DOHH2 (cell line): ENCODE results near the gene CPNE1.

ENCODE experiments used
- H3F3A ChIP-seq: fragments of 200-600 bp; sonication (generic), shearing (Covaris generic); 2 replicates; pipeline ENCODE4 v1.6.0; 2016; ENCODE audit warnings: antibody characterized with exemption, mild to moderate bottlenecking; ENCODE audit not compliant: control insufficient read depth, insufficient read depth
- H3K27ac ChIP-seq: fragments of 200-600 bp; sonication (generic); 2 replicates; pipeline ENCODE4 v1.5.1; 2014; ENCODE audit warnings: low read depth, mild to moderate bottlenecking, low read length, moderate library complexity
- H3K27me3 ChIP-seq: fragments of 200-600 bp; sonication (generic); 2 replicates; pipeline ENCODE4 v1.6.1; 2014; ENCODE audit warnings: mild to moderate bottlenecking, low read length, mixed read lengths; ENCODE audit not compliant: control insufficient read depth
- H3K36me3 ChIP-seq: fragments of 200-600 bp; sonication (generic); 2 replicates; pipeline ENCODE4 v1.6.1; 2014; ENCODE audit warnings: mild to moderate bottlenecking, low read length, moderate library complexity, mixed read lengths; ENCODE audit not compliant: control insufficient read depth
- H3K4me1 ChIP-seq: fragments of 200-600 bp; sonication (generic); 2 replicates; pipeline ENCODE4 v1.6.1; 2014; ENCODE audit warnings: mild to moderate bottlenecking, low read length, mixed read lengths; ENCODE audit not compliant: control insufficient read depth
- H3K4me2 ChIP-seq: fragments of 200-600 bp; sonication (generic); 2 replicates; pipeline ENCODE4 v1.6.0; 2014; ENCODE audit warnings: mild to moderate bottlenecking, low read length, moderate library complexity
- H3K4me3 ChIP-seq: fragments of 200-600 bp; sonication (generic); 2 replicates; pipeline ENCODE4 v1.5.1; 2014; ENCODE audit warnings: mild to moderate bottlenecking, low read length, mixed read lengths
- H3K79me2 ChIP-seq: fragments of 200-600 bp; sonication (generic); 2 replicates; pipeline ENCODE4 v1.6.1; 2014; ENCODE audit warnings: mild to moderate bottlenecking, low read length, mixed read lengths; ENCODE audit not compliant: control insufficient read depth
- H3K9me2 ChIP-seq: fragments of 200-600 bp; sonication (generic); replicated peaks from 2 replicates; pipeline ENCODE4 v1.6.1; 2014; ENCODE audit warnings: mild to moderate bottlenecking, low read length, mixed read lengths; ENCODE audit not compliant: control insufficient read depth
- H3K9me3 ChIP-seq: fragments of 200-600 bp; sonication (generic); 2 replicates; pipeline ENCODE4 v1.6.1; 2014; ENCODE audit warnings: antibody characterized with exemption, low read length, mixed read lengths; ENCODE audit not compliant: control insufficient read depth, insufficient read depth
- H4K20me1 ChIP-seq: fragments of 200-600 bp; sonication (generic); 2 replicates; pipeline ENCODE4 v1.6.0; 2014; ENCODE audit warnings: low read depth, mild to moderate bottlenecking, antibody characterized with exemption, low read length, moderate library complexity; ENCODE audit not compliant: control insufficient read depth, insufficient read depth
- CTCF ChIP-seq: fragments of 200-600 bp; sonication (generic); IDR thresholded peaks from one replicate; pipeline ENCODE4 v1.5.1; 2014; ENCODE audit warnings: antibody characterized with exemption, mild to moderate bottlenecking, low read depth, low read length; ENCODE audit not compliant: poor library complexity, severe bottlenecking
- EZH2phosphoT487 ChIP-seq: fragments of 200-600 bp; sonication (generic); IDR thresholded peaks from 2 replicates; pipeline ENCODE4 v1.6.1; 2017; ENCODE audit warnings: borderline replicate concordance, mild to moderate bottlenecking, antibody characterized with exemption, low read length, moderate library complexity, mixed read lengths

The CPNE1 gene

DNA sequence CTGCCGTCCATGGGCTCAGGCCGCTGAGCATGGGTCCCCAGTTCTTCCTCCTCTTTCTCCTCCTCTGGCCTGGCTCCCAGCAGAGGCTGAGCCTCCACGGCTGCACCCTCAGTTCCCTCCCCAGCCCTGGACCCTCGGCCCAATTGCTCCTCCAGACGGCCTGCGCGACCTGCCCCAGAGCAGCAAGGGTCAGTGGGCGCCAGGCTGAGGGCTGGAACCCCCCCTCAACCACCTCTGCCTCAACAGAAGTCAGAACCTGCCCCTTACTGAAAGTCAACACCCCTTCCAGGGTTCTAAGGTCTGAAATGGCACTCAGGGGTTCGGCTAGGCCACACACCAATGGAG, 65.0 kb downstream of the CPNE1 start:
- Histone ChIP-seq H4K20me1 (no peaks in the 10 kb centered on the region), H3K27me3 (peaks cover 34% of the 10 kb centered on the region), H3K9me3 (no peaks in the 10 kb centered on the region), H3F3A (no peaks in the 10 kb centered on the region), H3K4me2 (no peak overlapping the region), H3K4me1 (peaks cover 9% of the 10 kb centered on the region), H3K9me2 (no peaks in the 10 kb centered on the region), H3K27ac (no peak overlapping the region), H3K79me2 (no peaks in the 10 kb centered on the region), H3K4me3 (no peak overlapping the region), H3K36me3 (no peaks in the 10 kb centered on the region)
- no peak for TF ChIP-seq EZH2phosphoT487
- TF ChIP-seq CTCF: no peak

DNA sequence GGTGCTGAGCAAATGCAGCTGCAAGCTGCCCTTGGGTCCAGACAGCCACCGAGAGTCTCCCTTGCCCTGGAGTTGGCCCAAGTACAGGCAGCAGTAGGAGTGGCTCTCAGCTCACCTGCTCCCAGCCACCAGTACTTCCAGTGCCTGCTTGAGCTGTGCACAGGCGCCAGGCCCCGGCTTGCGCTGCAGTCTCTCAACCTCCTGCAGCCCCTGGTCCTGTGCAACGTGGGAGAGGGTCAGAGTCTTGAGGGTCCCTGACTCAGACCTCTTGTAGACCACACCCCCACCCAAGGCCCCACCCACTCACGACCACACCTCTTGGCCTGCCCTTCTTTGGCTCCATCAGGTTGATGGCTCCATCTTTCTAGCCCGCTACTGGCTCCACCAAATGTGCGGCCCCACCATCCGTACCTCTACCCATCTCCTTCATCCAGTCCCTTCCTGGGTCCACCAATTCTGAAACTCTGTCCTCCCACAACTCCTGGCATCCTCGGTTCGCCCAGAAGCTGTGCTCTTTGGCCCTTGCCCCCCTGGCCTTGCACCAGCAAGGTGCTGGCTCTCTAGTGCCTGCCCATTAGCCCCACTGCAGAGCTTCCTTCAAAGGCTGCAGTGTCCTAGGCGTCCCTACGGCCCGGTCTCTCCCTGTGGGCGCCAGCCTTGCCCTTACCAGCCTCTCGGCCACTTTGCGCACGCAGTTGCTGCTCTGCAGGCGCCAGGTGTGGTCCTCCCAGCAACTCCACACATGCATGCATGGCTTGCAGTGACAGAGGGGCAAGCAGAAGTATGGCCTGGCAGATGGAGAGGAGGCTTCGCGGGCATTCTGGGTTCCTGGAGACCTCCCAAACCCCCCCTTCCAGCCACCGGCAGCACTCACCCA, 65.6 kb downstream of the CPNE1 start:
- Histone ChIP-seq H3F3A (no peaks in the 10 kb centered on the region), H4K20me1 (no peaks in the 10 kb centered on the region), H3K4me3 (no peak overlapping the region), H3K27ac (no peak overlapping the region), H3K4me1 (peaks cover 9% of the 10 kb centered on the region), H3K4me2 (no peak overlapping the region), H3K36me3 (no peaks in the 10 kb centered on the region), H3K9me2 (no peaks in the 10 kb centered on the region), H3K27me3 (peaks cover 34% of the 10 kb centered on the region), H3K79me2 (no peaks in the 10 kb centered on the region), H3K9me3 (no peaks in the 10 kb centered on the region)
- TF ChIP-seq EZH2phosphoT487 (no peak), CTCF (no peak)

GRCh38 chr20:35598476-35598875, 66.2 kb downstream of the CPNE1 start:
- Histone ChIP-seq H3K9me3 (no peaks in the 10 kb centered on the region), H4K20me1 (no peaks in the 10 kb centered on the region), H3K9me2 (no peaks in the 10 kb centered on the region), H3K36me3 (no peaks in the 10 kb centered on the region), H3F3A (no peaks in the 10 kb centered on the region), H3K4me1 (peaks cover 9% of the 10 kb centered on the region), H3K4me3 (no peak overlapping the region), H3K27ac (no peak overlapping the region), H3K27me3 (peaks cover 34% of the 10 kb centered on the region), H3K79me2 (no peaks in the 10 kb centered on the region), H3K4me2 (no peak overlapping the region)
- TF ChIP-seq EZH2phosphoT487: no peak
- no peak for TF ChIP-seq CTCF
